Right renal pelvis (tissue), 4 donors: ENCODE data around the gene SDR39U1. TPM values are rescaled to one million over a fixed set of nuclear protein-coding genes. Genes with fewer than 3 reads are reported as not detected.

ENCODE experiments used
- DNase-seq, 4 donors: peaks; one replicate each; pipeline ENCODE4 v3.0.0-alpha.2; 2013; ENCODE audit warnings: low read depth in 4 of 4, low spot score in 3 of 4, missing footprints in 1 of 4
- polyA plus RNA-seq, 4 donors: library from polyadenylated mRNA; unstranded; fragments of 120-200 nt; gene quantifications; one replicate each; pipeline ENCODE4 v1.2.1, GENCODE V29; 2013; ENCODE audit not compliant: insufficient read length in 4 of 4

The SDR39U1 gene
- polyA plus RNA-seq, 4 donors, result 57.0 to 84.9 (median 63.0) TPM

DNA sequence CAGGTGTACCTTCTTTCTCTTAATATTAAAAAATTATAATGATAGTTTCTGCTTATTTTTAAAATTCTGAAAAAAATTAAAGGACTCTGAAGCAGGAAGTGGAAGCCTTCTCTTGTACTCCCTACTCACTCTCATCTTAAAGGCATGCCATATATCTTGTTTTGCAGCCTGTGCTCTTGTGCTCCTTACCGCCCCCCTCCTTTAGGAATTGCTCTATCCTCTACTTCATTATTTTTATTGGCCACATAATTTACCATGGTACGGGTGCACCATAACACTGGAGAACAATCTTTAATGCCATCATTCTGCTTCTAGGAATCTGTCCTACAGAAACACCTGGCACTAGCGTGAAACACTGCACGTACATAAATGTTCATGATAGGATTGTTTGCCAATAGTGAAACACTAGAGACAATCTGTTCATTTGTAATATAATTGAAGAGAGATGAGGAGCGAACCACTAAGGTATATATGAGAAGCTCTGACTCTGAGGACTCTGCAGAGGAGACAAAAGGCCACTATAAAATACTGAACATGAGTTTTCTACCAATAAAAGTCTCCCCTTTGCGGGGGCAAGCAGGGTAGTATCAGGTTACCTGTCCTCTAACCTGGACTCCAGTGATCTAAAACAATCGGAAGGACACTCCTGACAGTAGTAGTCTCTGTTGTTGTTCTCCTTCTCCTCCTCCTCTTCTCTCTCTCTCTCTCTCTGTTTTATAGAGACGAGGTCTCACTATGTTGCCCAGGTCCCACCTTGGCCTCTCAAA lies 50.1 kb downstream of the SDR39U1 start:
- DNase-seq, result no peak

- DNase-seq, result no peak
Observed at GRCh38 chr14:24390701-24391468, 51.7 kb downstream of the SDR39U1 start.

Other genes with a start within 250 kb of the SDR39U1 start
- 10 to 100 TPM; 37.8 to 48.9 (median 41.3) TPM for gene TM9SF1, start 247.3 kb downstream of the SDR39U1 start, polyA plus RNA-seq
- 1 to 10 TPM; 3.7 to 4.8 (median 4.3) TPM for gene TSSK4, start 237.1 kb downstream of the SDR39U1 start, polyA plus RNA-seq
- 10 to 100 TPM; 43.5 to 50.7 (median 49.8) TPM for gene CHMP4A, start 229.3 kb downstream of the SDR39U1 start, polyA plus RNA-seq
- 10 to 100 TPM; 14.8 to 19.3 (median 16.2) TPM for gene MDP1, start 226.7 kb downstream of the SDR39U1 start, polyA plus RNA-seq
- 100 to 1,000 TPM; 222 to 245 (median 238) TPM for gene NEDD8, start 210.4 kb downstream of the SDR39U1 start, polyA plus RNA-seq
- 100 to 1,000 TPM; 102 to 121 (median 118) TPM for gene GMPR2, start 209.8 kb downstream of the SDR39U1 start, polyA plus RNA-seq
- 10 to 100 TPM; 55.5 to 70.6 (median 58.7) TPM for gene TINF2, start 200.2 kb downstream of the SDR39U1 start, polyA plus RNA-seq
- gene TGM1, start 179.6 kb downstream of the SDR39U1 start, polyA plus RNA-seq, result 1 to 10 TPM; 1.4 to 2.3 (median 2.1) TPM
- 10 to 100 TPM; 19.7 to 24.1 (median 20.8) TPM for gene RABGGTA, start 171.2 kb downstream of the SDR39U1 start, polyA plus RNA-seq
- 10 to 100 TPM; 44.6 to 56.9 (median 46.2) TPM for gene DHRS1, start 143.0 kb downstream of the SDR39U1 start, polyA plus RNA-seq
- 10 to 100 TPM; 26.7 to 27.7 (median 27.0) TPM for gene NOP9, start 142.9 kb downstream of the SDR39U1 start, polyA plus RNA-seq
- 10 to 100 TPM; 21.8 to 27.6 (median 24.6) TPM for gene CIDEB, start 134.8 kb downstream of the SDR39U1 start, polyA plus RNA-seq
- 1 to 10 TPM; 1.8 to 2.5 (median 2.0) TPM for gene LTB4R2, start 132.6 kb downstream of the SDR39U1 start, polyA plus RNA-seq
- 1 to 10 TPM; 2.6 to 4.7 (median 3.8) TPM for gene LTB4R, start 131.3 kb downstream of the SDR39U1 start, polyA plus RNA-seq
- 10 to 100 TPM; 15.6 to 24.9 (median 20.4) TPM for gene ADCY4, start 107.7 kb downstream of the SDR39U1 start, polyA plus RNA-seq
- 1 to 10 TPM; 2.7 to 4.1 (median 3.2) TPM for gene RIPK3, start 102.8 kb downstream of the SDR39U1 start, polyA plus RNA-seq
- gene NFATC4, start 74.6 kb downstream of the SDR39U1 start, polyA plus RNA-seq, result 10 to 100 TPM; 60.9 to 74.3 (median 64.2) TPM
- 10 to 100 TPM; 45.3 to 48.0 (median 47.7) TPM for gene NYNRIN, start 43.8 kb downstream of the SDR39U1 start, polyA plus RNA-seq
- 1 to 10 TPM; 2.5 to 3.5 (median 3.2) TPM for gene CBLN3, start 13.1 kb downstream of the SDR39U1 start, polyA plus RNA-seq
- gene KHNYN, start 12.8 kb downstream of the SDR39U1 start, polyA plus RNA-seq, result 10 to 100 TPM; 40.7 to 45.5 (median 44.3) TPM
- under 1 TPM in 2 of 4 donors, not detected in 2; 0.30 to 0.34 TPM for gene CMA1, start 65.5 kb upstream of the SDR39U1 start, polyA plus RNA-seq
- gene CTSG, start 133.5 kb upstream of the SDR39U1 start, polyA plus RNA-seq, result 1 to 10 TPM in 2 of 4 donors, under 1 TPM in 2; 0.35 to 1.2 (median 0.86) TPM
- gene GZMH, start 166.9 kb upstream of the SDR39U1 start, polyA plus RNA-seq, result under 1 TPM in 3 of 4 donors, not detected in 1; 0.06 to 0.29 (median 0.24) TPM
- under 1 TPM; 0.27 to 0.70 (median 0.56) TPM for gene GZMB, start 191.4 kb upstream of the SDR39U1 start, polyA plus RNA-seq